Prostate gland (tissue), 2 donors: Measurements from ENCODE around the gene ATP1B1.

Experiments used
- POLR2A ChIP-seq: fragments of 450-650 bp; IDR thresholded peaks from one replicate; pipeline ENCODE4 v1.6.1; 2016; ENCODE audit warnings: antibody characterized with exemption, mild to moderate bottlenecking
- POLR2AphosphoS5 ChIP-seq: sonication (generic); formaldehyde crosslinking; IDR thresholded peaks from one replicate; pipeline ENCODE4 v1.6.1; 2017; ENCODE audit warnings: antibody characterized with exemption
- TF ChIP-seq, protein P1 (sequence below), 4 experiments: fragments of 200-600 bp in 2 of 4; fragments of 450-650 bp in 2 of 4; sonication (generic) in 2 of 4; IDR thresholded peaks; 1 replicate in 3 of 4; 2 replicates in 1 of 4; pipeline ENCODE4 v1.5.1; 2016 to 2019; ENCODE audit warnings: antibody characterized with exemption in 4 of 4, mild to moderate bottlenecking in 2 of 4, moderate library complexity in 2 of 4

DNA sequence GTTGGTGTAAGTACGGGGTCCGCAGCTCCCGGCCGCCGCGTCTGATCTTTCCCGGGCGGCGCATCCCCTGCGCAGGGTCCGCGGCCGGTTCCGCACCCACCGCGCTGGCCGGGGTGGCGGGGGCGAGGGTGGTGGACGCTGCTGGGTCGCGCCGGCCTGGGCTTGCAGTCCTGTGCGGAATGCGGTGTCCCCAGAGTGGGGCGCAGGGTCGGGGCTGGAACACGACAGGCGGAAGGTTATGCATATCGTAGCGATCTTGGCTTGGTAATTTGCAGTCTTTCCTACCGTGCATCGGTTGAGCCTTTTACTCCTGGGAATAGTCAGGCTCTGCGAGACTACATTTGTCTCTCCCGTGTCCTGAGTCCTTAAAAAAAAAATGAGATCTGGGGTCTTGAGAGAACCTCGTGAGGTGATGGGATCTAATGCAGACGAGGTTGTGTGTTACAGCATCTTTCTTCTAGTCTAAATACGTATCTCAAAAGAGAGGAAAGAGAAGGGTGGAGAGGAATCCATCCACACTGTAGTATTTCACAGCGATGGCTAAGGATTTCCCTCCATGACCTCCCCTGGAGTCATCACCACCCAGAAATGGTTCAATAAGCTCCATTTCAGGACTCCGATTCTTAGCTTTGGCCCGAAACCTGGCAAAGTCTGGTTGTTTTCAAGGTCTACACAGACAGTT is 572 bp downstream of the ATP1B1 start:
- TF ChIP-seq, protein P1, sequence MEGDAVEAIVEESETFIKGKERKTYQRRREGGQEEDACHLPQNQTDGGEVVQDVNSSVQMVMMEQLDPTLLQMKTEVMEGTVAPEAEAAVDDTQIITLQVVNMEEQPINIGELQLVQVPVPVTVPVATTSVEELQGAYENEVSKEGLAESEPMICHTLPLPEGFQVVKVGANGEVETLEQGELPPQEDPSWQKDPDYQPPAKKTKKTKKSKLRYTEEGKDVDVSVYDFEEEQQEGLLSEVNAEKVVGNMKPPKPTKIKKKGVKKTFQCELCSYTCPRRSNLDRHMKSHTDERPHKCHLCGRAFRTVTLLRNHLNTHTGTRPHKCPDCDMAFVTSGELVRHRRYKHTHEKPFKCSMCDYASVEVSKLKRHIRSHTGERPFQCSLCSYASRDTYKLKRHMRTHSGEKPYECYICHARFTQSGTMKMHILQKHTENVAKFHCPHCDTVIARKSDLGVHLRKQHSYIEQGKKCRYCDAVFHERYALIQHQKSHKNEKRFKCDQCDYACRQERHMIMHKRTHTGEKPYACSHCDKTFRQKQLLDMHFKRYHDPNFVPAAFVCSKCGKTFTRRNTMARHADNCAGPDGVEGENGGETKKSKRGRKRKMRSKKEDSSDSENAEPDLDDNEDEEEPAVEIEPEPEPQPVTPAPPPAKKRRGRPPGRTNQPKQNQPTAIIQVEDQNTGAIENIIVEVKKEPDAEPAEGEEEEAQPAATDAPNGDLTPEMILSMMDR (IDR thresholded peaks at IDR 0.05) = no peak
- TF ChIP-seq POLR2AphosphoS5 = no peak
- TF ChIP-seq POLR2A = no peak
